Measurements from ENCODE around the gene PLEKHM3.
A peak's percentile ranks its signal among the peaks of the same experiment; 100 is the strongest.

Gene PLEKHM3

DNA sequence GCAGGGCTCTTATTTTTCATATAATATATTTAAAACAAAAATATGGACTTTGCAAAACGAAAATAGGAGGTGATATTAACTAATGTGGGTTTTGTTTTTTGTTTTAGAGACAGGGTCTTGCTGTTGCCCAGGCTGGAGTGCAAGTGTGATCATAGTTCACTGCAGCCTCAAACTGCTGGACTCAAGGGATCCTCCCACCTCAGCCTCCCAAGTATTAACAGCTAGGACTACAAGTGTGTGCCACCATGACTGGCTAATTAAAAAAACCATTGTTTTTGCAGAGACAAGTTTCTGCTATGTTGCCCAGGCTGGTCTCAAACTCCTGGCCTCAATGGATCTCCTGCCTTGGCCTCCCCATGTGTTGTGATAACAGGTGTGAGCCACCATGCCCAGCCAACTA, 185.2 kb downstream of the PLEKHM3 start:
- no peak for DNase-seq (ENCODE audit: extremely low spot score, insufficient read length, low read depth)
- FAIRE-seq, result no peak

DNA sequence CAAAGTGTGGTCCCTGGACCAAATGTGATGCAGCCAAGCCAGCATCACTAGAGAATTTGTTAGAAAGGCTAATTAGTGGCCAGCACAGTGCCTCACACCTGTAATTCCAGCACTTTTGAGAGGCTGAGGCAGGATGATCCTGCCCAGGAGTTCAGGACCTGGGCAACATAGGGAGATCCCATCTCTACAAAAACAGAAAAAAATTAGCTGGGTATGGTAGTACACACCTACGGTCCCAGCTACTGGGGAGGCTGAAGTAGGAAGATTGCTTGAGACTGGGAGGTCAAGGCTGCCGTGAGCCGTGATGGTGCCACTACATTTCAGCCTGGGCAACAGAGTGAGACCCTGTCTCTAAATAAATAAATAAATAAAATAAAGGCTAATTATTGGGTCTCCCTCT, 185.8 kb downstream of the PLEKHM3 start:
- FAIRE-seq, result no peak

DNA sequence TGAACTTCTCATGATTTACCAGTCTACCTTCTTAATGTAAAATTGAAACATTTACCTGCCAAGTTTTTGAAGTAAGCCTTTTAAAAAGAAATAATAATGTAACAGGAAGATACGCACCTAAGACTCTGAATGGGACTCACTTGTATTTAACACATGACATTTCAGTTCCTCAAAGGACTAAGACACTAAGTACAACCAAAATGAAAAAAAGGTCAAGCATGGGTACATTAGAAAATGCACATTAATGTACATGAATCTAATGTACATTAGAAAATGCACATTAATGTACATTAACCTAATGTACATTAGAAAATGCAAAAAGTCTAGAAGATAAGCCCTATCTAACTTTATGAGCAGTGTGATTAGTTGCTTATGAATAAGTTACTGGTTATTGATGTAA, 186.3 kb downstream of the PLEKHM3 start:
- no peak for DNase-seq (ENCODE audit: extremely low spot score, insufficient read length, low read depth)
- no peak for FAIRE-seq

More for the DNA sequence above, 185.8 kb downstream of the PLEKHM3 start:
- no peak for DNase-seq (ENCODE audit: extremely low spot score, insufficient read length, low read depth)

DNA sequence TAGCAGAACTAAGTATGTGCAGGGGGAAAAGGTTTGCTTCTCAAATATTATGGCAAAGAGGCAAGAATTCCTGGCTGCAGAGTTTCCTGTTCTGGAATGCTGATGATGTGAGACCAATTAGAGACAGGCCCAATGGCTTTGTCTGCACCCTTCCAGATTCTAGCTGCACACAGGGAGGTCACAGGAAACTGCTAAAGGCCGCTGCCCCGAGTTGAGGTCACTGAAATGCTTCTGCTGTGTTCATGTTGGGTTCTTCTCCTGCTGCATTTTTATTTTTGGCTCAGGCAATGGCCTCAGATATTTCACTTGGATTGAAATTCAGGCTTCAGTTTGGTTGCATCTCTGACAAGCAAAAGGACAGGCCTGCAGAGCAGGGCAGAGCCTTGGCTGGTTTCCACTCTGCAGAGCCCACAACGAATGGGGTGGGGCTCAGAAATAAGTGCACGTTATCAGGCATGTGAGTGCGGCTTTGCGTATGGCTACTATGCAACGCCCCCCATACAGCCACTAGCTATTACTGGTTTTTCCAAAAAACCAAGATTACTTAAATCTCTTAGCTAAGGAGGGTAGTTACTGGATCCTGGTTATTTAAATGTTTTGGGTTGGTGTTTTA, 188.7 kb downstream of the PLEKHM3 start:
- FAIRE-seq (no peak), DNase-seq (ENCODE audit: extremely low spot score, insufficient read length, low read depth) (no peak)

DNA sequence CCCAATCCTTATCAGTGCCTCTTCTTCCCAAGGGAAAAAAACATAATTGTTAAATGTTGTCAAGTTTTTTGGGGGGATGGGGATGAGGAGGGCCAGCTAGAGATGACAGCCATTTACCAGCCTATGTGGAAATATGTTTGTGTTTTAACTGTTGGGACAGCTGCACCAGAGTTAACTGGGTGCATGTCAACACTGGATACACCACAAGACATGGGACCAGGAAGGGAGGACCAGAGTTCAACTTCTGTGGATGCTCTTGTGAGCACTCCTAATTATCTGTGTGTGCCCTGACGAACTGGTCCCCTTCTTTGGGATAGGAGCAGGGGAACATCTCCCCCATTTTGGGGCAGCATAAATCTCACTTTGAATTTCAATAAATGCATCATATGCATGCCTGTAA, 189.5 kb downstream of the PLEKHM3 start:
- DNase-seq (ENCODE audit: extremely low spot score, insufficient read length, low read depth) (no peak), FAIRE-seq (no peak)

DNA sequence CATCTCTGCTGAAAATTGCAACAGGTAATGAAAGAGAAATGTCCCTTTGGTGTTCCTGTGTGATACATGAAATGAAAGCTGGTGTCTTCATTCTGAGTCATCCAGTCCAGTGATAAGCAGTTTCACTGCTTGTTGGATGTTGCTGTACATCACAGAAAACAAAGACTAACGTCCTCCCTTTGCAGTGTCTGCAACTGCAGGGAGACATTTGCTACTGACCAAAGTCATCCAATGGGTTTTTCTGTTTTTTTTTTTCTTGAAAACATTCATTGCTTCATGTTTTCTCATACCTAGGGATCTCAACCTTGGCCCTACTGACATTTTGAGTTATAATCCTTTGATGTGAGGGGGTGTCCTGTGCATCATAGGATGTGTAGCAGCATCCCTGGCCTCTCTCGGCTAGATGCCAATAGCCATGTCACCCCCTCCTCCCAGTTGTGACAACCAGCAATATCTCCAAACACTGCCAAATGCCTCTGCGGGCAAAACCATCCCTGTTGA, 192.0 kb downstream of the PLEKHM3 start:
- DNase-seq (ENCODE audit: extremely low spot score, insufficient read length, low read depth) (peak; percentile 37), FAIRE-seq (peak; percentile 89)

DNA sequence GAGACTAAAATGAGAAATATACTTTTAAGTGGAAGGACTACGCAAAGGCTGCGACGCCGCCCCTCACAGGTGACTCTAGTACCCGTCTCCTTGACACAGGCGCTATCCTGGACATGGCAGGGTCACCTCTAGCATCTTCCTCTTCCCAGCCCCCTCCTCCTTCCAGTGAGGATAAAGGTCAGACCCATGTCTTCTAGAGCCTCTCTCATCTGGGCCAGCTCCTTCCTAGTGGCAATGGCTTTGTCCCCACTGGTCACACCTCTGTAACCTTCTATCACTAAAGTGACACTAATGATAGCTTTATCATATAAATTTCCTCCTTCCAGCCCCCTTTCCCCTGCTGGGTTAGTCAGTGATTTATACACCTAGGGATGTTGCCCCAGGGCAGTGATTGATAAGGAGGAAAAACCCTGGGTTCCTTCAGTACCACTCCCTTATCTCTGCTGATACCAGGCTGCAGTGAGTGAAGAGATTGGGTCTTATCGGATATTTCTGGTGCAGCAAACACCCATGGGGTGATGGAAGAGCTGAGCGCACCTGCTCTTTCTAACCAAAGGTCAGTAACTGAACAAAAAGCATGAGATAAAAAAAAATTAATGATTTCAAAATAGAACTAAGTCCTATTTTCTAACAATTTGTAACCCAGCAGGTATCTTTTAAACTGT, 193.6 kb downstream of the PLEKHM3 start:
- DNase-seq (ENCODE audit: extremely low spot score, insufficient read length, low read depth) (no peak), FAIRE-seq (no peak)

DNA sequence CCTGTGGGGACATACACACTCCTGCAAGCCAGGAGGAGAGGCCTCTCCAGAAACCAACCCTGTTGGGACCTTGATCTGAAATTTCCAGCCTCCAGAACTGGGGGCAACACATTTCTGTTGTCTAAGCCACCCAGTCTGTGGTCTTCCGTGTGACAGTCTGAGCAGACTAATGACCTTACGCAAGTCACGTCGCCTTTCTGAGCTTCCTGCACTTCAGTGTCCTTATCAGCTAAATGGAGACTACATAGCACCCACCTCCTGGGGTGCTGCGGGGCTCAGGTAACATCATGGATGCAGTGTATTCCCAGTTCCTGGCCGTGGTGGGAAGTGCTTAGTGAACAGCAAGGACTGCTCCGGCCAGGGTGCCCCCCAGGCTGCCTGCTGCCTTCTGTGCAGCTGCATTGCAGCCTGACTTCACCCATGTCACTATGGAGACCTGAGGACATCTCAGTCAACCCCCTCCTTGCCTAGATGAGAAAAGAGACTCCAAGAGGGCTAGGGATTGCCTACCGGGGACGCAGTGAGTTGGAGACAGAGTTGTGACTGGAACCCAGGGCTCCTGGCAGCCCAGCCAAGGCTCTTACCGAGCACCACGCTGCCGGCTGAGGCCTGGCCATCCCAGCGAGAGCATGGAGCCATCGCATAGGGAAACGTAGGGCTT, 194.4 kb downstream of the PLEKHM3 start:
- FAIRE-seq (no peak), DNase-seq (ENCODE audit: extremely low spot score, insufficient read length, low read depth) (no peak)

DNA sequence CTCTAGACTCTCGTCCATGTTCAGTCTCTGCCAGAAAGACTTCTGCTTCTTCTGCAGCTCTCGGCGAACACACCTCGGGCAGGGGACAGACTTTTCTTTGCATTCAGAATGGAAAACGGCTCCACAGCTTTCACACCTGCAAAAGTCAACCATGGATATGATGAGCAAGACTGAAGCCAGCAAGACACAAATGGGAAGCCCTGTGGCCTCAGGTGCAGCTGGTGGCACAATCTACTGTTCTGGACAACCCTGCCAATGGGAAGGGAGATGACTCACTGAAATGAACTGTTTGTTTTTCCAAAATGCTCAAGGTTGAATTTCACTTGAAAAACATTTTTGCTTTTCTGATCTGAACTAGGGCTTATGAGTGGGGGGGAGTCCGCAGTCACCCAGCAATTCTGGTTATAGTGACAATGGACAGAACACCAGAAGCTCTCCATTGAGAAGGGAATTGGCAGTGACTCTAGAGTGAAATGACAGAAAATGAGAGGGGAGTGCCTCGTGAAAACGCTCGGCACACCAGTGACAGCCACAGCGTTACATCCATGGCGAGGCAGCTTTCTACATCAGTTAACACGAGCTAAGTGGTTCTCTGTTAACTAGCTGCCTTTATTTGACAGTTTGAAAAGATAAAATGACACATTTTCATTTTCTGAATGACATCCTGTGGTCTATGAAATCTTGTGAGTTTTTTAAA, 196.8 kb downstream of the PLEKHM3 start:
- DNase-seq (ENCODE audit: extremely low spot score, insufficient read length, low read depth), result no peak
- FAIRE-seq, result no peak

DNA sequence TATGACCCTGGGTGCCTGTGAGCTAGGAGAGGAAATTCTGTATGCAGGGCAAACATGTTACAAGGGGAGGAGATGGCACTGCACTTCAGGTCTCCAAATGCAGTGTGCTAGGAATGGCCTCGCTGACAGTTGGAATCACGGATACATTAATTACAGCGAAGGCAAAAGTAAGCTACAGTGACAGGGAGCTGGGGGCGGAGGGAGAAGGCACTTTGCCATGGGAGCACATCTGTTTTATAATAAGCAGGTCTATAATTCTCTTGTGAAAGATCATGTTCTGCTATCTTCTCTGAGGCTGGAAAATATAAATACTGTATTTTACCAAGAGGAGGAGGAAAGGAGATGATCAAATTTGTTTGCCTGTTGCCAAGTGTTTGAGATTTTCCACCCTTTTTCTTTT, 199.3 kb downstream of the PLEKHM3 start:
- FAIRE-seq (no peak), DNase-seq (ENCODE audit: extremely low spot score, insufficient read length, low read depth) (no peak)

DNA sequence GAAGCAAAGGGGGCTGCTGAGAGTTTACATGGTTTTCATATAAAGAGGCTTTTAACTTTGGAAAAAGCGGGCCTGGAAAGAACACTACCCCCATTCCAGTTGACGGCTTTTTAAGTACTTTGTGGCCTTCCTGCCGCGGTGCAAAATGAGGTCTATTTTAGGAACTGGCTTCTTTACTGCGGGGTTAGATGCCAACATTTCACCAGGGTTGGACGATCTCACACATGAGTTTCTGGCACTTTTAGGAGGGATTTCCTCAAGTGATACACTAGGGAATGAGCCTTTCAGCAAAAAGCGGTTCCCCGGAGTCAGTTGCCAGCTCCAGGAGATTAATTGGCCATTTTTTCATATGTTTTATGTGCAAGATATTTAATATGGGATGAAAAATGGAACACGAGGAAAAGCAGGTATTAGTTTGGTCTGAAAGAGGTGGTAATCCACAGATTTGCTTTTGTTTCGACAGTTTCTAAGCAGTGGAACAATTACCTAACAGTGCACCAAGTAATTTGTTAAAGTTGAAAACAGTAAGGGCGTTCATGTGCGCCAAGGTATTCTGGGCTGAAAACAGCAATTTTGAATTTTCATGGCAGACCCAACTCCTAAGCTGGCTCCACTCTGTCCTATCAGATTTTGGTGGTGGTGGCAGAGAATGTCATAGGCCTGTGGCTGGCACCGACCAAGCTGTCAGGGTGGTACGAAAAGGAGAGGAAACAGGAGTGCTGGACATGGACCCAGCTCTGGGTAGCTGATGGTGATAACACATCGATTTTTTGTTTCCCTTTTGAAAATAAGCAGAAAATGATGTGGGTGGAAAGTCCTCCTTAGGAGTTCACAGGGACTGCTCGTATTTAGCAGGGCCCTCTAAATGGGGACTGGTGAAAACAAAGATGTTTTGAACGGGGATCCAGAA, 200.0 kb downstream of the PLEKHM3 start:
- DNase-seq (ENCODE audit: extremely low spot score, insufficient read length, low read depth) (no peak), FAIRE-seq (no peak)

DNA sequence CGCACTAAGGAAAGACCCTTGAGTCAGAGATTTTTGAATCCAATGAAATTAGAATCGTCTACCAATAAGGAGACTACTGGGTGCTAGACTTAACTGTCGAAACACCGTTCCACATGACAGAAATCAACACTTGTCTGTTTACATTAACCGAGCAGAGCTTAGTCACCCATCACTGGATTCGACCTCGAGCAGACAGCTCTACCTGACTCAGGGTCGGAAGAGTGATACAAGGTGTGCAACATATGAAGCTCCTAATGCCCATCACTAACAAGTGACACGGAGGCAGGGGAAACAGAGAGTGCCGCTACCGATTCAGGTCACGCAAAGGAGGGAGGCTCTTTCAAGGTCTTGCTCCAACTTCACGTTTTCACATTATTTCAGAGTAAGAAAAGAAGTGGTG, 201.5 kb downstream of the PLEKHM3 start:
- FAIRE-seq (no peak), DNase-seq (ENCODE audit: extremely low spot score, insufficient read length, low read depth) (no peak)

DNA sequence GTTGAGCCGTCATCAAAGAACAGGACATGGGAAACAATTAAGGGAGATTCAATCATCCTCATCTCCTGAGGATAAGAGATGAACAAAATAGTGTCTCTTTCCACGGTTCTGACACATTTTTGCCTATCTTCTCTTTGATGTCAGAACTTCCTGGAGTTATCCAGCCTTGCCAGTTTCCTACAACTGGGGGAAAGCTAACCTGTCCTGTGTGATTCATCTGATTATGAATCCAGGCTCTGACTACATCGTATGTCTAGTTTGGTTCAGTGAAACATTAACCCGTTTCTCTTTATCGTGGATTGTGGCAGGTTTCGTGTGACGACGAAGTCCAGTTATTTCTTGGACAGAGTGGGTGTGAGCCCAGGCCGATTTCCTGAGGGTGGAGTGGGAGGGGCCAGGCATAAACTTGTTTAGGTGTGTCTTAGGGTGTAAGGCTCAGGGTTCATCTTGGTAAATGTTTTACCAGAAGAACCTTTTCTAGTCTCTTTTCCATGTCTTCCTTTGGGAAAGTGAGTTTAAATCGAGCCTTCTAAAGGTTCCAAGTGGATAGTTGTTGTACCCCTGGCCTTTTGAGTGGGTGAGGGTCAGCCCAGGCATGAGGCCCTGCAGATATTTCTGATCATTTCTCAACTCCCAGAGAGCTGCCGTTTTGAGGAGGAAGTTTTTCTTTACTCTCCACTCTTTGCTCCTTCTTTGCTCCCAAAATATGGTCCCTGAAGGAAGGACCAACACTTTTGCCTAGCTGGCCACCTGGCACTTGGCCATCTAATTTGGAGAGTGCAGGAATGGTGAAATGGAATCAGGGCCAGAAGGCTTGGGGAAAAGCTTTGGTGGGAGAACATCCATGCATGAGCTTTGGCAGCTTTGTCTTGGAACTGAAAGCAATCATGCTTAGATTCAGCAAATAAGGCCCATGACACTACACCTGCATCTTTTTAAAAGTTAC, 205.2 kb downstream of the PLEKHM3 start:
- FAIRE-seq, result no peak
- no peak for DNase-seq (ENCODE audit: extremely low spot score, insufficient read length, low read depth)

DNA sequence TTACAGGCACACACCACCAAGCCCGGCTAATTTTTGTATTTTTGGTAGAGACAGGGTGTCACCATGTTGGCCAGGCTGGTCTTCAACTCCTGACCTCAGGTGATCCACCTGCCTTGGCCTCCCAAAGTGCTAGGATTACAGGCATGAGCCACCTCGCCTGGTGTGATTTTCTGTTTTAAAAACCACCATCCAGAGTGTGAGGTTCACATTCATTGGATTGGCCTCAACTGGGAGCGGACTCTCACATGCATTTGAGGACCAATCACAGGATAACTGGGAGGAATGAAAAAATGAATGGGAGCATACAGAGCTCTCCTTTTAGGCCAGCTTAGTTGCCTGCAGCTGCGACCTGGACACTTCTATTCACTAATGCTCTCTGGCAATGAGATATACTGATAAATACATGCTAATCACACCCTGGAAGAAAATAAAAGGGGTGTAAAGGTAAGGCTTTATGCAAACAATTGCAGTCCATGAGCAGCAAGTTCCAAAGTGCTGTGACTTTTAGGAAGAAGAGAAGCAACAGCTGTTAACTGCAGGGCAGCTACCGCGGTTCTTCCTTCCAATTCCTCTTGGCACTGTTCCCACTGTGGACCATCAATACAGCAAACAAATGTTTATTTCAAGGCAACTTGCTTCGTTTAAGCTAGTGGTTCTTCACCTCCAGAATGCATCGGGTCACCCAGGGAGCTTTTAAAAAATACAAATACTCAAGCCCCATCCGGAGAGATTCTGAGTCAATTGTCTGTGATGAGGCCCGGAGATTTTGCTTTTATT, 206.1 kb downstream of the PLEKHM3 start:
- DNase-seq (ENCODE audit: extremely low spot score, insufficient read length, low read depth) (no peak), FAIRE-seq (no peak)

DNA sequence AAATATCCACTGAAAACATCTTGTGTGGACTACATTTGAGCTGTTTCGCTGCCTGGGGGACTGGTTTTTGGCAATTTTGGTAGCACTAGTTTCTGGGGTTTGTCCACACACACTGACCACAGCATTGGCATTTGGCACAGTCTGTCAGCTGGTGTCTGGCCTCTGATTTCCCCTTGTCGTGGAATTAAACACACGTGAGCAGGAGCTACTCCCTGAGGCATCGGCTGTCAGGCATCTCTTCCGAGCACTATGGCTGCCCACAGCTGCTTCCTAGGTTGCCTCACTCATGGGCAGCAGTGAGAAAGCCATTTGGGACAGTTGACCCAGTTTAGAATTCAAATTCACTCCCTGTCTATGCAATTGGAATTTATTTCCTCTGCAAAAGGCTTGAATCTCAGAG, 208.8 kb downstream of the PLEKHM3 start:
- DNase-seq (ENCODE audit: extremely low spot score, insufficient read length, low read depth), result no peak
- FAIRE-seq, result no peak

DNA sequence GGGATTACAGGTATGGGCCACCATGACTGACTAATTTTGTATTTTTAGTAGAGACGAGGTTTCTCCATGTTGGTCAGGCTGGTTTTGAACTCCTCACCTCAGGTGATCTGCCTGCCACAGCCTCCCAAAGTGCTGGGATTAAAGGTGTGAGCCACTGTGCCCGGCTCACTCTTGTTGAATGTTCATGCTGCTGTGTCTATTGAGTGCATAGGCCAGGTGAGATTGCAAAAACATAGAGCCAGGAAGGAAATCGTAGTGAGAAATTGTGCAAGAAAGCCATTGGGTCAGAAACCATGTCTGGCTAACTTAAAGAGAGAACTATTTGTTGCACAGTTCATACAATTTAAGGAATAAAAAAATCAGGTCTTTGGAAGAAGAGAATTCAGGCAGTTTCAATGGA, 210.1 kb downstream of the PLEKHM3 start:
- no peak for FAIRE-seq
- DNase-seq (ENCODE audit: extremely low spot score, insufficient read length, low read depth), result no peak

DNA sequence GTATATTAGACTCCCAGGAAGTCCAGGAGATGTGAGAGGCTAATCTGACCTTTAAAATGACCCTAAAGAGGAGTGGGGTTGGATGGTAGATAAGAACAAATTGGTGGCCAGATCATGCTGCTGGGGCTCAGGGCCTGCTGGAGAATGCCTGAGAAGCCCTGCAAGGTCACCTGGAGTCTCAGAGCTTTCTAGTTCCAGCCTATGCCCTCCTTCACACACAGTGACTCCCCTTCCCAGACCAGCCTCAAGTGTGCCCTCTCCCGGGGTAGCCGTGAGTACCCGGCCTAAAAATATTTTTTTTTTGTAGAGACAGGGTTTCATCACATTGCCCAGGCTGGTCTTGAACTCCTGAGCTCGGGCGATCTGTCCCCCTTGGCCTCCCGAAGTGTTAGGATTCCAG, 211.4 kb downstream of the PLEKHM3 start:
- DNase-seq (ENCODE audit: extremely low spot score, insufficient read length, low read depth), result no peak
- FAIRE-seq, result no peak
